GM18526 (cell line): Measurements from ENCODE around the gene PDHB.

Experiments used
- POLR2A ChIP-seq: IDR thresholded peaks from 3 replicates; pipeline ENCODE4 v1.6.1; 2011; ENCODE audit not compliant: insufficient read length; ENCODE audit errors: extremely low read depth

The PDHB gene

DNA sequence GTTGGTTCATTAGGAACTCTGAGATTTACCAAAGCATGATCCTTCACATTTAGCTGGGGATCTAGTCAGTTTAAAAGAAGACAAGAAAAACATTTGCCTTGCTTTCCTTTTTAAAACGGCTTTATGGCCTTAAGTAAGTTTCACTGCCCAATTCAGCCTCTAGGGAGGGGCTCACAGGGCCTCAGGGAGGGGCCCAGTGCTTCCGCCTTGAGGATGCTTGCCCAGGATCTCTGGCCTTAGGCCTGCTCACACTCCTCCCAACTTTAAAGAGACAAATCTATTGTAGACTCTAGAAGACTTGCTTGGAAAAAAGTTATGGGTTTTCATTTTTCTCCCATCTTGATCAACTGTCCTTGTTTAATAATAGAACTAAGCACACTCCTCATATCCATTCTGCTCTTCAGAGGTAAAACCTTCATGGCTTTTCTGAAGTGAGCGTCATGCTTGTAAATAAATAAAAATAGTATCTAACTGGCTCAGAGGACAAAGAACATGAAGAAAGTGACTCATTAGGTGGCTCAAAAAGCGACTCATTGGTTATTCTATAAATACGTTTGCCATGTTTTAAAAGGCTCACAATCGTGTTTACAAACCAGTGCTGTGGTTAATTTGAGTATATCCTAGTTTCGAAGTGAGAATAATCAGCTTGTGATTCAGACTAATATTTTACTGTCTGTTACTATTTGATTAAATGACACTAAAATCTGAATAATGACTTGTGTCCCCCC, 13.7 kb downstream of the PDHB start:
- TF ChIP-seq POLR2A = no peak

GRCh38 chr3:58418227-58418626, 15.4 kb downstream of the PDHB start:
- TF ChIP-seq POLR2A = no peak

GRCh38 chr3:58417075-58417474, 16.6 kb downstream of the PDHB start:
- TF ChIP-seq POLR2A = no peak

DNA sequence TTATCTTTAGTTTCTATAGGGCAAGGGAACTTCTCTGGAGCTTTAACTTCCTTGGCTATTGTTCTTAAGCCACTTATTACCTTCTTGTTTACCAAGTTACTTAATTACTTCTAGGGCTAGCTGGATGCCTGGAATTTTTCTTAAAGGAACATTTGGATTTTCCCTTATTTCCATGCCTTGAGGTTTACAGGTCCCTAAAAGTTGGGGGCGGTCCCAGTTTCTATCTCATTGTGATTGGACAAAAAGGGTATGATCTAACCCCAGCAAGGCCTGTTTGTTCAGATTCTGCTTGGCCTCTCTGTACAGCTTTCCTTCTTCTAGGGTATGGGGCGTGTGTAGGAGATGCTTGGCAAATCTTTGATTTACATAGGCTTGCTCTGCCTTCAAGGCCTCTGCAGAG, 17.4 kb downstream of the PDHB start:
- TF ChIP-seq POLR2A = no peak

- TF ChIP-seq POLR2A = no peak
Measured at GRCh38 chr3:58414538-58415197, 19.0 kb downstream of the PDHB start.

GRCh38 chr3:58411851-58412830, 21.5 kb downstream of the PDHB start:
- TF ChIP-seq POLR2A = no peak

DNA sequence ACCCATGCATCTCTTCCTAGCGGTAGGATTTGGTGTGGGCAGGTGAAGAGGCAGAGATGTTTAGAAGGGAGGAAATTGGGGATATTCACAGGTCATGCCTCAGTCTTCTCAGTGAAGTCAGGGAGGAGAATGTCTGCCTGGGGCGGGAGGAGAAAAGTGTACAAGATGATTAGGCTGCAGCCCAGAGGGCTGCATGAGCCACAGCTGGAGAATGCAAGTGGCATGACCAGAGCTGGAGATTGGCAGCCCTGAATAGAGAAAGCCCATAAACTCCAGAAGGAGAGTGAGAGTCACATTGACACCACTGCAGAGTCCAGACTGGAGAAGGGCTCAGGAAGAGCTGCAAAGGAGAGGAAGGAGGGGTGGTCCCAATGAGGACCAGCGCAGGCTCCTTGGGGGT, 22.6 kb downstream of the PDHB start:
- no peak for TF ChIP-seq POLR2A

GRCh38 chr3:58409663-58410062, 24.0 kb downstream of the PDHB start:
- no peak for TF ChIP-seq POLR2A

DNA sequence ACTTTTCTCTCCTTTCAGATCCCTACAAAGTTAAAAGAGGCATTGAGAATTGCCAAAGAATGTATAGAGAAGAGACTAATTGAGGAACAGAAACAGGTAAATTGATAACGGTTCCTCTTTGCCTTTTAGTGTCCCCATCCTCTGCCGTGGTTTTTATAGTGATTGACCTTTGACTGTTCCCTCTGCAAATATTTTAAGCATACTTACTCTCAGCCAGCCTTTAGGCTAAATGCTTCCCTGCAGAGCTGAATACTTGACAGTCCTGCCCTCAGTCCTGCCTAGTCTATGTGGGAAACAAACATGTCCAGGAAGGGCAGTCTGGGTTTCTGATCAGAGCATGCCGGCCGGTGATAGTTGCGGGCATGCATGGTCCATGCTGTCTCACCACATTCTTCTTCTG, 24.7 kb downstream of the PDHB start:
- TF ChIP-seq POLR2A = no peak

- no peak for TF ChIP-seq POLR2A
Measured at GRCh38 chr3:58404396-58404795, 29.2 kb downstream of the PDHB start.

DNA sequence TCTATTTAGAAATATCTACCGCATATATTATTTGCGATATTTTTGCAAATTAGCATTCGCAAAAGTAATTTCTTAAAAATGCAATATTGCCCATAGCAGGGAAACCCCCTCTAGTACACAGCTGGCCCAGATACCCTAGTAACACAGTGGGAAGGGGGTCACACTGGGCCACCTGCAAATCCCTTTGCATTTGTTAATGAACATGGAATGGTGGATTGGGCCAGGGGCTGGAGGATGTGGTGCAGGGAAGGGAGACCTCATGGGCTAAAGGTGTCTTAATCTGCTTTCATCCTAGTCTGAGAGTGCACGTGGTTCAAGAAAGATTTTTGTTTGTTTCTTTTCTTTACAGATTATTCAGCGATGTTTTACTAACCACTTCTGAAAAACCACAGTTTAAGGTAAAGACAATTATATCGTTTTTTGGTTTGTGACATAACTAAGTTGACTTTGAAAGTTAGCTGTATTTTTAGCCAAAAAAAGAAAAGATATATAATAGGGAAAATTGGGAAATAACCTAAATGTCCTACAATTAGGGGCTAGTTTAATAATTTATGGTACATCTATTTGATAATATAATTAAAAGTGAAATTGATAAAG, 30.0 kb downstream of the PDHB start:
- TF ChIP-seq POLR2A = no peak

DNA sequence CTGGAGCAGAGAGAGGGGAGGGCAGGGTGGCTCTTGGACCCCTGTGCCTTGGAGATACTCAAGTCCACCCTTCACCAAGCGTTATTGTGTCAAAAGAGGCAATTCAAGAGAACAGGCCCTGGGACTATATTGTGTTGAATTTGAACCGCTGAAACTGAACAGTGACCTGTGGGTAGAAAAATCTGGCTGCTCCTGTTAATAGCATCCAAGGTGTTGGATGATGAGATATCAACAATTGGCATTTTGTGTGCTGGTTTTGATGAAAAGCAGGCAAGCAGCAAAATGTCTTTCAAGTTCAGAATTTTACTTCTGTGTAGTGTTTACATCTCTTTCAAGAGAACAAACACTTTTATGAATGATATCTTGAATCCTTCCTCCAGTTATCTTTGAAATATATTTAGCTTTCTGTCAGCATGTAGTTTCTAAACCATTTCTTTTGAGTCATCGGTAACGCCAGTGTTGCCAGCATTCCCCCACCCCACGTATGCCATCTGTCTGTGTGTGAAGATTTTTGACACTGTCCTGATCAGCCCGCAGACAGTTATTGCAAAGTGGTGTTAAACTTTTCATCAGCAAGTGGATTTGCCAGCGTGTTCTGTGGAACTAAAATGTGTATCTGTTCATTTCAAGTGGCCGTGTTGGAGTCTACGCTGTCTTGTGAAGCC, 34.8 kb downstream of the PDHB start:
- no peak for TF ChIP-seq POLR2A

- no peak for TF ChIP-seq POLR2A
Measured at GRCh38 chr3:58394339-58394738, 39.3 kb downstream of the PDHB start.

DNA sequence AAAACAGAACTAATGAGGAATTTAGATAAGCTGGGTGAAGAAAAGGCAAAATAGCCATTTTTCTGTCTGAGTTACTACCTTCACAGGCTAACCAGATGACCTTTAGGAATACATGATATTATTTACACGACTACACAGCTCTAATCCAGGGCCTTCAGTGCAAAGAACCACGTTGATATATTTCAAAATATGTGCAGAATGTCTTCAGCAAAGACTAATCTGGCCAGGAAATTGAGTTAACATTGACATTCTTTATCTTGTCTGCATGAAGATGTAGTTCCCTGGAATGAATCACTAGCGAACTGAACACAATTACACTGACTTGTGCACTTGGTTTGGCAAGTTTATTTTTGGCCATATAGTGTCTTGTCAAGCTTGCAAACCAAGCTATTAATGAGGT, 41.5 kb downstream of the PDHB start:
- no peak for TF ChIP-seq POLR2A
